SH-SY5Y (cell line): ENCODE data around the gene CSTPP1.

Source experiments
- GATA2 ChIP-seq: IDR thresholded peaks from 2 replicates; pipeline ENCODE4 v1.6.1; 2011; ENCODE audit warnings: mild to moderate bottlenecking, low read depth, low read length
- GATA3 ChIP-seq: IDR thresholded peaks from 2 replicates; pipeline ENCODE4 v1.6.1; 2011; ENCODE audit warnings: low read depth, mild to moderate bottlenecking, low read length, moderate library complexity

Gene CSTPP1, protein sequence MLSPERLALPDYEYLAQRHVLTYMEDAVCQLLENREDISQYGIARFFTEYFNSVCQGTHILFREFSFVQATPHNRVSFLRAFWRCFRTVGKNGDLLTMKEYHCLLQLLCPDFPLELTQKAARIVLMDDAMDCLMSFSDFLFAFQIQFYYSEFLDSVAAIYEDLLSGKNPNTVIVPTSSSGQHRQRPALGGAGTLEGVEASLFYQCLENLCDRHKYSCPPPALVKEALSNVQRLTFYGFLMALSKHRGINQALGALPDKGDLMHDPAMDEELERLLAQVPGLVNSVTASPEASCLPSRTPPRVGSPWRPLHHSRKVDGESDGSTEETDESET

DNA sequence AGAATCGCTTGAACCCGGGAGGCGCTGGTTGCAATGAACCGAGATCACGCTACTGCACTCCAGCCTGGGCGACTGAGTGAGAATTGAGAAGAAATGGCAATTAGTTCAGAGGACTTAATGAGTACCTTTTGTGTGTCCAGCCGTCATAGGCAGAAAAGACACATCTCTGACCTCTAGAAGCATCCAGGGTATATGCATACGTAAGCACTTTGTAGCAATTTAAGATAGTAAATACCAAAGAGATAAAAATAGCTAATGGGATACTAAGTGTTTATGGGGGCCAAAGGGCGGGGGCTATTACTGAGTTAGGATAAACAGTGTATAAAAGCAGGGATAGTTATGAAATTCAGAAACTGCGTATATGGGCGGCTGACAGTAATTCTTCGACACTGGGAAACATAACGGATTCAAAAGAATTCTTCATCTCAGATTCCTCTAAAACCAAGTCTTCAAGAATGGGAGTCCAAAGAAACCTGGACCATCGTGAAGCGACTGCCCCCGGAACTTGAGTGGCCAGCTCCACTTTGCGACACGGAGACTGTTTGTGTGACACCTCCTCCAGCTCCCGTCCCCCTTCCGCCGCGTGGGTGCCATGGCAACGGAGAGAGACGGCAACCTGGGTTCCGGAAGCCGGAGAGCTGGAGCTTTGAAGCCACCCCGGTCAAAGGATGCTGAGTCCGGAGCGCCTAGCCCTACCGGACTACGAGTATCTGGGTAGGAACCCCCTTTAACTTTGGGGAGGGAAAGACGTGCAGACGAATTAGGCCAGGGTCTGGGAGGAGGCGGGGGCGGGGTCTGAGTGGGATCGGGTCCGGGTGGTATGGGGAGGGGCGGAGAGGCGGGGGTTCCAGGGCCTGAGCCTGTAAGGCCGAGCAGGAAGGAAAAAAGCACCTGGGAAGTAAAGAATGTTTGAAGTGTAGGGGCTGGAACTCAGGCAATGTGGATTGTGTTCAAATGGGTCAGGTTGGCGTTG is at the start of gene CSTPP1:
Gene CSTPP1 (plus strand): TSS at position 624 of the 973 bp plus-strand sequence. CDS start 45 bp downstream, at position 669.
- TF ChIP-seq GATA2 (no peak), GATA3 (no peak)

DNA sequence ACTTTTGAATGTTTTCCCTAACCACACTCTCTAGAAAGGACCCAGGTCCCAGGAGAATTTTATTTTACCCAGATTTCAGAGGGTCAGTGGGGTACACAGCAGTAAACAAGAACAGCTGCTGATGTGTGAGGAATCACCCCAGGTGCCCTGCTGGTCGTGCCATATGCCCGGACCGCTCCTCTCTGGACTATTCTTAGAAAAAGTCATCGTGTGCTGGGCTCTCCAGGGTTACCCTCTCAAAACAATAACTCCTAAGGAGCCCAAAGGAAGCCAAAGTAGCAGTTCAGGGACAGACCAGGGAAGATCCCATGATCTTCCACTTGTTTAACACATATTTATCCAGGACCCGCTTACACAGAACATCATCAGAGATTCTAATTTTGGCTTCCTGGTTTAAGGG is 47.9 kb upstream of the CSTPP1 start:
- TF ChIP-seq GATA3 (no peak), GATA2 (no peak)

DNA sequence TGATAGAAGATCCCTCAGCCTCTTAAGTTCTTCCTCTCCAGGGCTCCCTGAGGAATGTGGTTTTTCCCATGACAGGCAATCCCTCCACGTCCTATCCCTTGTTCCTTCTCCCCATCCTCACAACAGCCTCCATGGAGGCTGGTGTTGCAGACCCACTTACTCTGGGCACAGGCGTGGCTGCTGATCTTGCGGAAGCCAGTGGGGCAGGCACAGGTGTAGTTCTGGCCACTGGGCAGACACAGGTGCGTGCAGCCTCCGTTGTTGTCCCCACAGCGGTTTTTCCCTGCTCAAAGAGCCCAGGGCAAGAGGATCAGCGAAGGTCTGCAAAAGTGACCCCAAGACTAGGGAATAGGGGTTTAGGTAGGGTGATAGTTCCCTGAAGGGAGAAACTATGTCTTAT is 47.3 kb upstream of the CSTPP1 start:
- TF ChIP-seq GATA2 (no peak), GATA3 (no peak)

DNA sequence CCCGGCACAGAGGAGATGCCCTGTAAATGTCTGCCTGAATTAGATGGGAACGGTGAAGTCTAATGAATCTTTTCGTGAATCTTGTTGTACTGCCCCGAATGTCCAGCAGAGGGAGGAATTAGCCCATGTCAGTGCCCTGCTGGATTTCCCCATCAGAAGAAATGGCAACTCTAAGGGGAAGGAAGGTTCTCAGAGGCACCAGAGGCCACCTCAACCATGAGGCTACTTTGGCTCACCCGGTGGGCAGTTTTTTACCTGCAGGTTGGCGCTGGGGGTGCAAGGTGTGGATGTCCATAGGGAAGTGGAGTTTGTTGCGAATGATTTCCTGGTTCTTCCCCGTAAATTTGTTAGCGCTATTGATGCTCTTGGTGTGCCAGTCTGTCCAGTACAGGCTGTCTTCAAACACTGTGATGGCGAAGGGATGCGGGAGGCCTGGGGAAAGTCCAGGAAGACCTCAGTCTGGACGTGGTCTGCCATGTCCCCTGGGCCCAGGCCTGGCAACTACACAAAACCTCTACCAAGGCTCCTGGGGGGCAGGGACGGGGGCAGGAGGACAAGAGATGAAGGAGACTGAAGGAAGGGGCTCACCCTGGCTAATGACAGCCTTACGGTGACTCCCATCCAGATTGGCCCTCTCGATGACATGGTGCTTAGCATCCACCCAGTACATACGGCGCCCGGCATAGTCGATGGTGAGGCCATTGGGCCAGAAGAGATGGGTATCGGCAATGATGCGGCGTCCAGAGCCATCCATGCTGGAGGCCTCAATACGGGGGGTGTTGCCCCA is 46.7 kb upstream of the CSTPP1 start:
- TF ChIP-seq GATA2 (no peak), GATA3 (no peak)

DNA sequence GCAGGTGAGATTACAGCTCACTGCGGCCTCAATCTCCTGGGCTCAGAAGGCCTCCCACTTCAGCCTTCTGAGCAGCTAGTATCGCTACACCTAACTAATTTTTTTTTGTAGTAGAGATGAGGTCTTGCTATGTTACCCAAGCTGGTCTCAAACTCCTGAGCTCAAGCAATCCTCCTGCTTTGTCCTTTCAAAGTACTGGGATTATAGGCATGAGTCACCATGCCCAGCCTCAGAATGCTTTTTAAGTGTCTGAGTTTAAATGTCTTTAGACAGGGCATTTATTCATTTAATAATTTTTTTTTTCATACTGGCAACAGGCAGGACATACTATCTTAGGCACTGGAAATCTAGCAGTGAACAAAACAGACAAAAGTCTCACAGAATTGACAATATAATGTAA is 45.9 kb upstream of the CSTPP1 start:
- TF ChIP-seq GATA2 = no peak
- TF ChIP-seq GATA3 = no peak

DNA sequence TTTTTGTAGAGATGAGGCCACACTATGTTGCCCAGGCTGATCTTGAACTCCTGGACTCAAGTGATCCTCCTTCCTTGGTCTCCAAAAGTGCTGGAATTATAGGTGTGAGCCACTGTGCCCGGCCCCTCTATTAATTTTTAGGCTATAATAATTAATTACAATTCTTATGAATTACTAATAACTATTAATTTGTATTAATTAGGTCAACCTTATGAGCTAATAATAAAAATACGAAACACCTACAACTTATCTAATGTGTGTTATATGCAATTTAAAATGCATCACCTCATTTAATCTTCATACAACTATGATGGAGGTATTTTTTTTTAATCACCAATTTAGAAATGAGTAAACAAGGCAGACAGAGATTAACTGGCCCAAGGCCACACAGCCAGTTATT is 44.5 kb upstream of the CSTPP1 start:
- TF ChIP-seq GATA2 (no peak), GATA3 (no peak)

DNA sequence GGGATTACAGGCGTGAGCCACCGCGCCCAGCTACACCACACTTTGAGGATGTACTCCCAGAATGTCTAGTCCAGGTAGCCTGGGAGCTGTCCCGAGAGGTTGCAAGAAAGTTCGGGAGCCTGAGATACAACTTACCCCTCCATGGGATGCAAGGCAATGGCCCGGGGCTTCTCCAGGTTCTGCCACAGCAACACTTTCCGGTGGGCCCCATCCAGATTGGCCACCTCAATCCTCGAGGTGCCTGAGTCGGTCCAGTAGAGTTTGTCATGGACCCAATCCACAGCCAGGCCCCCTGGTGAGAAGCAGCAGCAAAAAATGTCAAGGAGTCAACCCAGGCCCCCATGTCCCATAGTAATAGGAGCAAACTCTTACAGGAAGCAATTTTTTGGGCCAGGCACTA is 43.7 kb upstream of the CSTPP1 start:
- TF ChIP-seq GATA2 (no peak), GATA3 (no peak)

DNA sequence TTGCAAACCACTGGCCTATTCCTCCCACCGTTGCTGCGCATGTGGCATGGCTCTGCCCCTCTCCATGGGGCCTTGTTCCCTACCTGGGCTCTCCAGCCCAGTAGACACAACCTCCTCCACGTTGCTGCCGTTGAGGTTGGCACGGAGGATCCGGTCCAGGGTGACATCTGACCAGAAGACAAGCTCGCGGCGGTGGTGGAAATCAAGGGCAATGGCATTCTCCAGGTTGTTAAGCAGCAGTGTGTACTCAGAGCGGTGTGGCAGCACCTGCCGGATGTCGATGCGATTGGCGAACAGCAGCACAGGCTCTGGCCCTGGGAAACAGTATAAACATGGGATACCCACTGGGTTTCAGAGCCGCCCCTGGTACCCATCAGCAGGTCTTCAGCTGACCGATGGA is 42.1 kb upstream of the CSTPP1 start:
- TF ChIP-seq GATA2 (no peak), GATA3 (no peak)

DNA sequence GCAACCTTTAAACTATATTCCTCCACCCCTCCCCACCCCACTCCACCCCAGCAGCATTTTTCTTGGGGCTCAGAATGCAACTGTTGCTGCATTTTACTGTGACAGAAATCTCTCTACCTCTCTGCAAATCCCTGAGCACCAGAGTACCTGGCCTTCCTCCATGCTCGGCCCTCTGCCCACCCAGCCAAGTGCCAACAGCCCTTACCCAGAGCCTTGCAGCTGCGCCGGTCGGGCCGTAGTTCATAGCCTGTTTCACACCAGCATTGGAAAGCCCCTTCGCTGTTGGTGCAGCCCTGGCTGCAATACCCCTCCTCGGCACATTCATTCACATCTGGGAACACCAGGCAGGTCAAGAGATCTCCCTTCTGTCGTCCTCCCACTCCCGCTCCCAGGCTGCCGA is 41.6 kb upstream of the CSTPP1 start:
- TF ChIP-seq GATA2 (no peak), GATA3 (no peak)

DNA sequence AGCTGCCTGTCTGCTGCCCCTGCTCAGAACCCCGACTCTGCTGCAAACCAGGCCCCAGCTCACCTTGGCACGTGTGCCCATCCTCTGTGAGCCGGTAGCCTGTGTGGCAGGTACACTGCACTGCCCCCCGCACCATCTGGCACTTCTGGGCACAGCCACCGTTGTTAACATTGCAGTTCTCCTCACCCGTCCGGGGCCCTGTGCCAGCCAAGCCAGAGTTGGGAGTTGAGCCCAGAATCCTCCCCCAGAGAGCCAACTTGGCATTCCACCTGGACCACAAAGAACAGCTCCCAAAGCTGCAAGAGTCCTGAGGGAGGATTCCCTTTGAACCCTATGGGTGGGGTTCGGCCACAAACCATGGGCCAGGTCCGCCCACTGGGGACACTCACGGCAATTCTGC is 40.7 kb upstream of the CSTPP1 start:
- TF ChIP-seq GATA2 = no peak
- no peak for TF ChIP-seq GATA3

DNA sequence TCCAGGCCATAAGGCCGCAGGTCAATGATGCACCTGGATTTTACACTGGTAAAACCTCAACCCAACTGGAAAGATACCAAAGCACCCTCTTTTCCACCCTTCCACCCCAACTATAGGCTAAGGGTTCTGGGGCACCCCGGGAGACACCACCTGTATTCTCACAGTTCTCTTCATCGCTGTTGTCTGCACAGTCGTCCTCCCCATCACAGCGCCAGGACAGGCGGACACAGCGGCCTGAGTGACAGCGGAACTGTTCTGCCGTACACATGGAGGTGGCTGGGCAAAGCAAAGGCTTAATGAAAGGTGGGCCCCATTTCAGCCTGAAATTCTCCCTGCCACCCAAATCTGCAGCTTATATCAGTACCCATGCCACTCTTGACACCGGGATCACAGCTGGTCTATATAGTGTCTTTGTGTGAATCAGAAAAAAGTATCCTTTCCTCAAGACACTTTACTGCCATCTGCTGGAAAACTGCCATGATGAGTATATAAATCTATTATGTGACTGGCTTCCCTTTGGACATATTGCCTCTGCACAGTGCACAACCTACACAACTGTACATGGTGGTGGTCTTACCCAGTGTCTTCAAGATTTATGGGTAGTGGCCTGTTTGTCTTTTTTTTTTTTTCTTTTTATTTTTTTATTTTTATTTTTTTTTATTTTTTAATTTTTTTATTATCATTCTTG is 39.7 kb upstream of the CSTPP1 start:
- no peak for TF ChIP-seq GATA2
- no peak for TF ChIP-seq GATA3

DNA sequence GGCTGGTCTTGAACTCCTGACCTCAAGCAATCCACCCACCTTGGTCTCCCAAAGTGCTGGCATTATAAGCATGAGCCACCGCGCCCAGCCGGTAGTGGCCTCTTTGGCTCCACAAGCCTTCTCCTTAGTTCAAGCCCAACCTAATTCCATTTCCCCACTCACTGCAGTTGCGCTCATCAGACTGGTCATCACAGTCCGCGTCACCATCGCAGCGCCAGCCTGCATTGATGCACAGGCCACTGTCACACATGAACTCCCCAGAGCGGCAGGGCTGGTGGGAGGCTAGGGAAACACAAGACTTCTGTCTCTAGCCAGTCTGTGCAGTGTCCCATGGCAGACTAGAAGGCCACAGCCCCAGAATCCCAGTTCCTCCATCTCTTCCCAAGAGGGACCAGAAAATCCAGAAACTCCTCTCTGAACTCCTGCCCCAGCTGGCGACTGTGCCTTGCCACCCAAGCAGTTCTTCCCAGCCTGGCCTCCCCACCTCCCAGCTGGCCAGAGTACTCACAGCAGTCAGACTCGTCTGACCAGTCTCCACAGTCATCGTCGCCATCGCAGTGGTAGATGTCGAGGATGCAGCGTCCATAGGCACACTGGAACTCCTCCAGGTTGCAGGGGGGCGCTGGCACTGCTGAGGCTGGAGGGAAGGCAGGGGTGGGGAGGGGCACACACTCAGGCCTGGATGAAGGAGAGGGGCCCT is 38.0 kb upstream of the CSTPP1 start:
- TF ChIP-seq GATA3 (no peak), GATA2 (no peak)

DNA sequence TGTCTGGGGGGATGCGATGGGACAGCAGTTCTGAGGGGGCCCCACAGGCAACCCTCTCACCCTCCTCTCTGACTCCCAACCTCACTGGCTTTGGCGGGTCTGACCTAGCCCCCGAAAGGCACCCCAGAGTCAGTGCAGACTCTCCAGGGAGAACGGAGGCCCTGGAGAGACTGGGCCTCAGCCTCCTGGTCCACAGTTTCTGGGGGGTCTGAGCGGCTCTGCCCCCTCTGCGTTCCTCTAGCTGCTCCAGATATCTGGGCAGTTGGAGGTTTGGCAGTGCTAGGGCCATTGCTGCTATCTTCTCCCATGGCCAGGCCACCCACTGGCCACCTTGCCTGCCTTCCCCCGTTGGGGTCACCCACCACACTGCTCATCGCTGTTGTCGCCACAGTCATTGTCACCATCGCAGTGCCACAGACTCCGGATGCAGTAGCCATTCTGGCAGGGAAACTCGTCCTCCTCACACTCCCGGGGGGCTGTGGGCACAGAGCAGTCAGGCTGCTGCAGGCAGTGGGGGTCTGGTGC is 37.0 kb upstream of the CSTPP1 start:
- TF ChIP-seq GATA2 = no peak
- no peak for TF ChIP-seq GATA3
